ENCODE results near the gene KCNIP2. TPM values are rescaled to one million over a fixed set of nuclear protein-coding genes. Genes with fewer than 3 reads are reported as not detected.

KCNIP2 gene
- total RNA-seq, 1 experiment from 2014 or later: 3.0 TPM

DNA sequence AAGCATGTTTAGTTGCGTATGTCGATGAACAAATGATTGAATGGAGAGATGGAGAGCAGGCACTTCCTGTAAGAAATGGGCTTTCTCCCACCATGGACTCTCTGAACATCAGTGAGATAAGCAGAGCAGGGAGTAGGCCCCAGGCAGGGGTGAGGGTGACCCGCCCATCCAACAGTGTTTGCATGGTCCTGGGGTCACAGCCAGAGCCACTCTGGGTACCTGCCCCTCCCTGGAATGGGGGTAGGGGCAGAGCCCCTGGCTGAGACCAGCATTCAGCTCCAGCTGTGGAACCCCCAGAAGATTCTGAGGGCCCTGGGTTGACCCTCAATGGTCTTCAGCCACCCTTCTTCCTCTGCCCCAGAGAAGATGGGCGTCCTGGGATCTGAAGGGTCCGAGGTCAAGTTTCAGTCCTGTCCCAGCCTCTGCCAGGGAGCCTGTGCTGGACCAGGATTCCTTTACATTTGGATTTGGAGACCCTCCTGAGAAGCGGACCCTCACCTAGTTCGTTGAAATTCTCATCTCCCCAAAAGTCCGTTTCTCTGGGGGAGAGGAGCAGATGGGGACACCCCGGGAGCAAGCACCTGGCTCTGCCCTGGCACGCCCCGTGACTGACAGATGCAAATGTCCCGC is 65.3 kb downstream of the KCNIP2 start:
- H3K79me2 ChIP-seq (ENCODE audit: insufficient read depth, low read length): peaks cover 2% of the 10 kb centered on the region; the same call in 1 of the 2 replicates
- no peak overlapping the region for H2BK5ac ChIP-seq (ENCODE audit: insufficient read length, low read length)
- no peak overlapping the region for H2AFZ ChIP-seq (ENCODE audit: low read length)
- no peak overlapping the region for H4K91ac ChIP-seq (ENCODE audit: insufficient read length, low read depth, low read length)
- H3K27me3 Mint-ChIP-seq (ENCODE audit: low read depth): peaks cover 54% of the 10 kb centered on the region
- TF ChIP-seq, protein P1, sequence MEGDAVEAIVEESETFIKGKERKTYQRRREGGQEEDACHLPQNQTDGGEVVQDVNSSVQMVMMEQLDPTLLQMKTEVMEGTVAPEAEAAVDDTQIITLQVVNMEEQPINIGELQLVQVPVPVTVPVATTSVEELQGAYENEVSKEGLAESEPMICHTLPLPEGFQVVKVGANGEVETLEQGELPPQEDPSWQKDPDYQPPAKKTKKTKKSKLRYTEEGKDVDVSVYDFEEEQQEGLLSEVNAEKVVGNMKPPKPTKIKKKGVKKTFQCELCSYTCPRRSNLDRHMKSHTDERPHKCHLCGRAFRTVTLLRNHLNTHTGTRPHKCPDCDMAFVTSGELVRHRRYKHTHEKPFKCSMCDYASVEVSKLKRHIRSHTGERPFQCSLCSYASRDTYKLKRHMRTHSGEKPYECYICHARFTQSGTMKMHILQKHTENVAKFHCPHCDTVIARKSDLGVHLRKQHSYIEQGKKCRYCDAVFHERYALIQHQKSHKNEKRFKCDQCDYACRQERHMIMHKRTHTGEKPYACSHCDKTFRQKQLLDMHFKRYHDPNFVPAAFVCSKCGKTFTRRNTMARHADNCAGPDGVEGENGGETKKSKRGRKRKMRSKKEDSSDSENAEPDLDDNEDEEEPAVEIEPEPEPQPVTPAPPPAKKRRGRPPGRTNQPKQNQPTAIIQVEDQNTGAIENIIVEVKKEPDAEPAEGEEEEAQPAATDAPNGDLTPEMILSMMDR (conservative IDR thresholded peaks at IDR 0.05): no peak
- no peaks in the 10 kb centered on the region for H3K9me3 ChIP-seq (ENCODE audit: control insufficient read depth, low read depth, low read length)
- H3K4ac ChIP-seq (ENCODE audit: low read depth, low read length): no peak overlapping the region
- DNase-seq: no peak
- H3K4me3 Mint-ChIP-seq: peak overlapping the region; percentile 61 to 86
- H3K27ac Mint-ChIP-seq: peak overlapping the region in 1 of 3 experiments; percentile 59; a peak in 1 of 7 replicates
- no peaks in the 10 kb centered on the region for H3K79me1 ChIP-seq (ENCODE audit: insufficient read depth, low read depth, low read length, poor library complexity, severe bottlenecking)
- no CpG with 5 or more reads among the region's 12 CpGs for WGBS (ENCODE audit: extremely low coverage, insufficient read length, low lambda C conversion rate)
- H3K4me2 ChIP-seq (ENCODE audit: insufficient read depth, insufficient read length, low read length): peak overlapping the region; percentile 72
- H3K23me2 ChIP-seq (ENCODE audit: insufficient read length, low read depth, low read length, poor library complexity, severe bottlenecking): peaks cover 38% of the 10 kb centered on the region
- H3K4me1 ChIP-seq (ENCODE audit: insufficient read depth, low read length): peaks cover 5% of the 10 kb centered on the region; the same call in 1 of the 2 replicates
- no peak overlapping the region for H4K8ac ChIP-seq (replicated peaks; ENCODE audit: insufficient read length, low read depth, low read length)
- no peak overlapping the region for H3K56ac ChIP-seq (ENCODE audit: insufficient read length, low read depth, low read length)
- no peak overlapping the region for H3K18ac ChIP-seq (ENCODE audit: insufficient read length, low read depth, low read length)
- no peak overlapping the region for H3T11ph ChIP-seq (ENCODE audit: low read length)
- H3K14ac ChIP-seq (ENCODE audit: insufficient read depth, low read length): no peak overlapping the region
- no peak overlapping the region for H4K5ac ChIP-seq (ENCODE audit: insufficient read length, low read depth, low read length)
- no peak overlapping the region for H3K9ac ChIP-seq (ENCODE audit: extremely low read depth, insufficient read length, low read length)
- no peaks in the 10 kb centered on the region; a peak in 1 of 5 replicates for H3K9me3 Mint-ChIP-seq
- no peak overlapping the region for H2BK15ac ChIP-seq (ENCODE audit: low read depth, low read length)
- H2AK5ac ChIP-seq (ENCODE audit: insufficient read length, low read length): no peak overlapping the region
- H3K27ac ChIP-seq (ENCODE audit: insufficient read length, low read depth, low read length): no peak overlapping the region
- H3K23ac ChIP-seq (ENCODE audit: insufficient read length, low read depth, low read length): no peak overlapping the region
- H3K27me3 ChIP-seq (ENCODE audit: insufficient read depth, low read length): peaks cover 42% of the 10 kb centered on the region
- peaks cover 6 to 9% (median 6%) of the 10 kb centered on the region in 3 experiments; a peak in 5 of 7 replicates for H3K36me3 Mint-ChIP-seq (ENCODE audit: insufficient read depth in 1 of 3, low read depth in 3 of 3)
- no peak overlapping the region for H2BK120ac ChIP-seq (ENCODE audit: low read depth, low read length, poor library complexity, severe bottlenecking)
- peaks cover 2% of the 10 kb centered on the region for H4K20me1 ChIP-seq (ENCODE audit: control insufficient read depth, insufficient read depth, insufficient read length)
- H2BK12ac ChIP-seq (ENCODE audit: insufficient read length, low read depth, low read length): no peak overlapping the region
- H2BK20ac ChIP-seq (ENCODE audit: low read depth, low read length, poor library complexity, severe bottlenecking): no peak overlapping the region
- H3K4me1 Mint-ChIP-seq: peaks cover 47 to 70% of the 10 kb centered on the region in 2 experiments

All from H9 (cell line).